Activated CD4-positive, alpha-beta T cell treated with anti-CD3 and anti-CD28 coated beads, Interleukin-10, Interleukin-2, amounts not matched to agents 100 ng/mL and 50 ng/mL, durations not matched to agents 16 hours and 8 hours (primary cell): ENCODE results near the gene HRG.
A peak's percentile ranks its signal among the peaks of the same experiment; 100 is the strongest.
"Not testable (repeated sequence)": the region's sequence is repeated elsewhere in the genome, so short reads cannot be mapped to it uniquely, and the experiment has no call there.

Experiments used
- DNase-seq: peaks from one replicate; pipeline ENCODE4 v3.0.0-alpha.2; 2020

The HRG gene

GRCh38 chr3:186665625-186666188 is at the start of gene HRG:
Gene HRG (plus strand): TSS chr3:186666014. CDS start chr3:186666032, 18 bp downstream.
- DNase-seq: no peak

GRCh38 chr3:186616299-186616617 is 49.6 kb upstream of the HRG start:
- DNase-seq: no peak

DNA sequence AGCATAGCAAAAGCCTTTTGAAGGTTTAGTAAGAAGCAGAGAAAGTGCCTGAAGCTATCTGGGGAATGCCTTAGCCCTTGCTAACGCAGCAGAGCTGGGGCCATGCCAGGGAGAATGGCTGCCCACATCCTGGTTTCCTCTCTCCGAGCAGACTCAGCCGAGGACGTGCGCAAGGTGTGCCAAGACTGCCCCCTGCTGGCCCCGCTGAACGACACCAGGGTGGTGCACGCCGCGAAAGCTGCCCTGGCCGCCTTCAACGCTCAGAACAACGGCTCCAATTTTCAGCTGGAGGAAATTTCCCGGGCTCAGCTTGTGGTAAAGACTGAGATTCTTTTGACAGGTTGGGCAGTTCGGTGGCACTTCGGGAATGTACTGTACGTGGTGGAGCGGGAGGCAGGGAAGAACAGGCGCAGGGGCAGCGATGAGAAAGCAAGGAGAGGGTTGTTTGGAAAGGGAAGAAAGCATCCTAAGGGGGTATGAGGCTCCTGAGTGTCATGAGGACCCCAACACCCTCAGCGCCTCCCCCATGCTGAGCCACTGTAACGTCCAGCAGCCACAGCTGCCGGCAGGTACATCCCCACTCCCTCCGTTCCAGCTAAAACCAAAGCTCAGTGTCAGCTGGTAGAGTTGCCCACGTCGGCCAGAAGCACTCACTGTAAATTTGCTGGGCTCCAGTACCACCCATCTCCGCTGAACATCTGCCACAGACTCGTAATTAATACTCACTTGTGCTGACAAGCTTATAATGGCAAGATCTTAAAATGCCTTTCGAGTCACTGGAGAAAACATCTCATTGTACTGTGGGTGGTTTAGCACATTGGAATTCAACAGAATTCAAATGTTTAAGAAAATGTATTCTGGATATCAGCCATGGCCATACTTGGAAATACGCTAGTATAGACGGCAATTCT is 48.5 kb upstream of the HRG start:
- peak; percentile 92 for DNase-seq

DNA sequence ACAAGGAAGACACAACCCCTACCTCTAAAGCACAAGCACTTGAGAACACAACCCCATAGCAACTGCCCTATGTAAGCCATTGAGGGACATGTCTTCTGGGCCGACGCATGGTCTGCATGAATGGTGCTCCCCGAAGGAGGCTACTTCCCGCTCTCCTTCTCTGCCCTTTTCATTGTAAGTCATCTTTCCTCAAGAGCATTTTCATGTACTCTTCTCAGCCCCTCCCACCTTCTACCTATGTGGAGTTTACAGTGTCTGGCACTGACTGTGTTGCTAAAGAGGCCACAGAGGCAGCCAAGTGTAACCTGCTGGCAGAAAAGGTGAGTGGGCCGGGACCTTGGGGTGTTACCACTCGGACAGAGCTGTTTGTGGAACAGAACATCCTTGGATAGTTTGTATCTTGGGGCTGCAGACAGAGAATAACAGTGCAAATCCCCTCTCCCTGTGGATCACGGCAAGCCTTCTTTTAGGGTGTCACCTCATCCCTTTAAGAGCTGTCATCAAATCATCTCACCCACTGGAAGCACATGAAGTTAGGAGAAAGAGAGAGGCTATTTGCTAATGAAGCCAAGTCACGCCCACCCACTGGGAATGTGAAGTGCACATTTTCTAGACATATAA is 47.4 kb upstream of the HRG start:
- DNase-seq: no peak

- DNase-seq: no peak
Observed at GRCh38 chr3:186619787-186620212, 46.0 kb upstream of the HRG start.

- no peak for DNase-seq
Observed at GRCh38 chr3:186620213-186621092, 45.4 kb upstream of the HRG start.

- DNase-seq: no peak
Observed at GRCh38 chr3:186621894-186622650, 43.7 kb upstream of the HRG start.

DNA sequence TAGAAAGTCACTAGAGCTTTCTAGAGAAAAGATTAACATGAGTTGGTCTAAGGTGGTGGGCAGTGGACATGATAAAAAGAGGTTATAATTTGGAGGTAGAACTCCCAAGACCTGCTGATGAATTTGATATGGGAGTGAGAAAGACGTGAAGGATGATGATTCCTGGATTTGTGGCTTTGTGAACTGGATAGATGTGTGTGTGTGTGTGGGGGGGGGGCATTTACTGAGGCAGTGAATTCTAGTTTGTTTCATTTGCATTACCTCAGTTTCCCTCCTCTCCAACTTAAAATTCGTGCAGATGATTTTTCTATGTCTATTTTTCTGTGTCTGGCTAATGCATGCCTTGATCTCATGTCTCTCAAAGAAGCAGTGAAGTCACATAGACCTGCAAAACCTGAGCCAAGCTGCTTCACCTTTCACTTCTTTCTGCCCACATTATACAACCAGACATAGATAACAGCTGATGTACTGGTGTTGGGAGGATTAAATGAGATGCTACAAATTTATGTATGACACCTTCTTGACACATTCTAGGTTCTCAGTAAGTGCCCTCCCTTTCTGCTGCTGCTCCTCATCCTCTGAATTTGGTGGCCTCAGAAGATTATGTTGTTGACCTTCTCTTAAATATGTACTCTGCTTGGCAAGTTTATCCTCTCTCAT is 43.0 kb upstream of the HRG start:
- no peak for DNase-seq

- no peak for DNase-seq
Observed at GRCh38 chr3:186624598-186624997, 41.2 kb upstream of the HRG start.

DNA sequence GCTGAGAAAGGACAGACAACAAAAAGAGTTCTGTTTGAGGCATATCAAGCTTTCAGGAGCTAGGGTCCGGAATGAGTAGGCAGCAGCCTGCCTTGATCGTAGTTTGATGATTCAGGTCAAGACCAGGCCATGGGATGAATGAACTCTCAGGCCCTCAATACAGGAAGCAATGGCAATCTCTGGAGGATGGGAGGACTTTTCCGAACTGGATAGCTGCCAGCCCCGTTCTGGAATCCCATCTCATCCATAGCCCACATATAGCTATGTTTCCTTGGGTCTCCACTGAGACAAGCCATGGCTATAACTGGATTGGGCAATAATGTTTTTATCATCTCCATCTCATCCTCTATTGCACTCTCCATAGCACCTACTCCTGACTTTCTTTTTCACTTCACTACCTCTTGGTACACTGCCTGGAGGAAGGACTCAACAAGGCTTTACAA is 40.2 kb upstream of the HRG start:
- no peak for DNase-seq

DNA sequence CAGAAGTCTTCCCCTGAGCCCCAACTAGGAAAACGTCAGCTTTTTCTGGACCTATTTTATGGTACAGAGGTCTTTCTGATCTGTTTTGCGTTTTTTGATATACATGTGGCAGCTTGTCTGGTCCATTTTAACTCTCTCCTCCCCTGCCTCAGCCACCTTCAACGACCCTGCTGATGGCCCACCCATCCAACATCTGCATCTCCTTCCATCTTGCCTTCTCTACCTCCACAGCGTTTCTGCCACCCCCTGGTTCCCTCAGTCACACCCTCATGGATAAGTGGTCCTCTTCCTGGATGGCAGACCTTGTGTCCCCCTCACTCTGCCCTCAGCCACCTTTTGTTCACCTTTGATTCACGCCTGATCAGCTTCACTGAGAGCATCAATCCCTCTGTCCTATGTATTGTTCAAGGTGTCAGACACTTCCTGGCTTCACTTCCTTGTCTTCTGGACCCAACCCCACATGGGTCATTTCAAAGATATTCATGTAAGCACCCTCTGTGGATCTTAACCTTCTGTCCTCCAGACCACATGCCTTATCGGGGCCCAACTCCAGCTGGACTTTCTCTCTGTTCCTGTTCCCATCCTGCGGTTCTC is 39.5 kb upstream of the HRG start:
- DNase-seq: no peak

DNA sequence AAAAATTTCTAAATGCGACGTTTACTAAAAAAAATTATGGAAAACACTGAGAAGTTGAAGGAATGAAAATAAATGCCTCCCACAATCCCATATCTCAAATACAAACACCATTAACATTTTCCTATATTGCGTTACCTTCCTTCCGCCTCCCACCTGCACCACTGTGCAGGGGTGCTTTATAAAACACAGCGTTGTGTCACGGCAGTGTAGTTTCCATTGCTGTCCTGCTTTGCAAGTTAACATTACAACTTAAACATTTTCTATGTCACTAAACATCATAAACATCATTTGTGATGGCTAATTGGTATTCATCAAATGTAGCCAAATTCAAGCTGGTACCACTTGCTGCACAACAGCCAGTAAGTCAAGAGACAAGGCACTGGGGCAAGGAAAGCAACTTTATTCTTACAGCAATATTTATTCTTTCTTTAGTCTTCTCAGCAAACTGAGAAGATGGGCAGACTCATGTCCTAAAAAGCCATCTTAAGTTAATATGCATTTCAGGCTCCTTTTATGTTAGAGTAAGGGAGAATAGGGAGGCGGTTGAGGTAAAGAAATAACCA is 37.9 kb upstream of the HRG start:
- DNase-seq: no peak

GRCh38 chr3:186628756-186629155 is 37.1 kb upstream of the HRG start:
- no peak for DNase-seq

- no peak for DNase-seq
Observed at GRCh38 chr3:186630950-186631641, 34.7 kb upstream of the HRG start.

DNA sequence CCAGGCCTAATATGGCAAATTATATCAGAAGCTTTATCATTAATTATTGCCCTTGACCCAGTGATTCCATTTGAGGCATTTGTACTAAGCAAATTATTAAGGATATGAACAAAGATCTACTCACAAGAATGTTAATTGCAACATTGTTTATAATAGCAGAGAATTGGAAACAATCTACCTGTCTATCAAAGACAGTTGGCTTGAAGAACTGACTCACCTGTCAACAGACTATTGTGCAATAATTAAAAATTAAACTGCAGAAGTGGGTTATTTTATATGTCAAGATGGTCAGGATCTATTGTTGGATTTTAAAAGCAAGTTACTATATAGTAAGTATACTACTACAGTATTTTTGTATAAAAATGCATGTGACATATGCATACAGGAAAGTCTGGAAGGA is 32.3 kb upstream of the HRG start:
- DNase-seq: no peak

DNA sequence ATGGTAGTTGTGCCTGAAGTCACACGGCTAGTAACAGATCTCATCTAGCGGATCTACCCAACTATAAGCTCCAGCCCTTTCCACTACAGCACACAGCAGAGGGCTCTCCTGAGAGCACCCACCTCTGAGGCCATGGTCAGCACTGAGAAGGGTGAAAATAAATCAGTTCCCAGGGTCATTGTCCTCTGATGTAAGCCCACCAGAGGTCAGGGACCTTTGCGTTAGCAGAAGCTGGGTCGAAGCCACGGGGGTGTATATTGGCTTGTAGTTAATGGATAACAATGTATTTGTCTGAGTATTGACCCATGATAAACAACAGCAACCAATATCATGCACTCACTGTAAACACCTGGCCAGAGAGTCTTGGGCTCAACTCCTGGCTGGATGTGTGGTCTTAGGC is 31.6 kb upstream of the HRG start:
- not testable (repeated sequence) for DNase-seq

- DNase-seq: no peak
Observed at GRCh38 chr3:186635532-186635931, 30.3 kb upstream of the HRG start.

DNA sequence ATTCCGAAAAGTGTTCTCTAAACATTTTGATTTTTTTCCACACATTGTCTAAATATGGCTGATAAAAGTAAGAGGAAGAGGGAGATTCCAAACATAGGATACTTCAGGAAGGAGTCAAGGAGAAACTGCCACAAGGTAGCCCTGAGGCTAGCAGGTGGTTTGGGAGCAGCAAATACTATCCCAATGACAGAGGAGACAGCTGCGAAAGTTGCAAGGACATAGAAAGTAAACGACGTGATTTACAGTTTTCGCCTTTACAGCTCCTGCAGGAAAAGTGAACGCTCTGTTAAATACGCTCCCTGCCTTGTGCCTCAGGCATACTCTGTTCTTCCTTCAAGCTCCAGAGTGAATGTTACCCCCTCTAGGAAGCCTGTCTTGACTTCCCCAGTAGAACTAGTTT is 29.3 kb upstream of the HRG start:
- DNase-seq: no peak

- no peak for DNase-seq
Observed at GRCh38 chr3:186637686-186638085, 28.1 kb upstream of the HRG start.

- DNase-seq: no peak
Observed at GRCh38 chr3:186638259-186638658, 27.6 kb upstream of the HRG start.
